Pancreas (tissue), 10 donors: ENCODE measurements around the gene HMCES. TPM values are rescaled to one million over a fixed set of nuclear protein-coding genes. Genes with fewer than 3 reads are reported as not detected.

Source experiments
- ATAC-seq, 4 donors: fragments of 200-7000 bp; cut with Tn5 transposase; one replicate each; pipeline versions ENCODE4 v1.8.0 to v1.9.1; 2020; ENCODE audit warnings: mild to moderate bottlenecking in 4 of 4, moderate library complexity in 4 of 4
- DNase-seq, 6 donors: peaks; one replicate each; pipeline ENCODE4 v3.0.0-alpha.2; 2020
- FAIRE-seq: peaks from 2 replicates; lab custom pipeline; 2012; peaks lifted over from hg19 to GRCh38; lab: Jason Lieb, UNC
- H3K27ac ChIP-seq, 4 donors: fragments of 200-600 bp; sonication (generic); 1 replicate in 3 of 4; 2 replicates in 1 of 4; pipeline versions ENCODE4 v1.5.0 to v1.8.0; 2020
- H3K27me3 ChIP-seq, 4 donors: fragments of 200-600 bp; one replicate each; pipeline ENCODE4 v1.8.0; 2021
- H3K36me3 ChIP-seq, 3 donors: fragments of 200-600 bp; sonication (generic) in 1 of 3; one replicate each; pipeline versions ENCODE4 v1.5.0 to v1.8.0; 2020 to 2021
- H3K4me1 ChIP-seq, 3 donors: fragments of 200-600 bp; one replicate each; pipeline ENCODE4 v1.8.0; 2021
- H3K4me3 ChIP-seq, 4 donors: fragments of 200-600 bp; sonication (generic) in 2 of 4; one replicate each; pipeline versions ENCODE4 v1.5.0 to v1.8.0; 2020 to 2021
- H3K9me3 ChIP-seq, 4 donors: fragments of 200-600 bp; one replicate each; pipeline ENCODE4 v1.8.0; 2021
- CTCF ChIP-seq, 4 donors: fragments of 200-600 bp; sonication (generic) in 3 of 4; IDR thresholded peaks; one replicate each; pipeline versions ENCODE4 v1.5.0 to v1.8.0; 2021; ENCODE audit warnings: antibody characterized with exemption in 4 of 4
- WGBS, 2 donors: extraction: QIAGEN DNeasy Blood & Tissue Kit; methylation state at CpG; one replicate each; pipeline ENCODE4 v1.1.7; 2013; 5-methylcytosine and 5-hydroxymethylcytosine counted together
- intact Hi-C, 3 donors: fragments of 100-400 bp; cut with DNase I; formaldehyde crosslinking; loops; one replicate each; pipeline versions ENCODE4 v1.11.1 to v1.14.2; 2022
- polyA plus RNA-seq, 2 donors: library from polyadenylated mRNA; stranded (reverse); fragments of 200-250 nt; gene quantifications; one replicate each; pipeline ENCODE4 v1.2.3, GENCODE V29; 2013
- total RNA-seq, 6 donors: library from RNA; stranded (reverse); fragmentation: NEBNext Ultra II Directional in 4 of 6; extraction: Animal tissue kit (Norgen Biotek cat#: 25700) in 4 of 6; gene quantifications; one replicate each; pipeline versions ENCODE4 v1.2.1 to v1.2.4, GENCODE V29; 2021 to 2023
- donor health status: healthy with polysubstance abuse.
- donor health status: DM: no; HTN: no; CAD: no; lungs with moderate emphysema.
- donor health status: DM: no; HTN: no; CAD: no.
- donor health status: control.
- donor health status: control.
- donor health status: Bipolar disorder and iron deficiency.
- donor health status: DM: yes; HTN: yes; CAD: no.
- donor health status: DM: no; HTN: no; CAD: no.
- donor health status: DM: no; HTN: no; CAD: no.
- donor health status: DM: yes; HTN: yes; CAD: no.

HMCES gene
- total and polyA plus RNA-seq, 8 donors, result 8.0 to 22.5 (median 10.7) TPM

GRCh38 chr3:129317014-129317771, 38.5 kb downstream of the HMCES start:
- no peaks in the 10 kb centered on the region for H3K9me3 ChIP-seq
- H3K27ac ChIP-seq, result peak overlapping the region; percentile 76 to 93 (median 85)
- no peaks in the 10 kb centered on the region for H3K36me3 ChIP-seq
- no peaks in the 10 kb centered on the region for H3K27me3 ChIP-seq
- DNase-seq, result peak in 2 of 6 donors; percentile 50 to 78
- no peak for ATAC-seq
- no peak for FAIRE-seq
- 28 to 32% methylated on average over 13 to 15 of the region's 15 CpGs for WGBS, 2 donors
- no peak for TF ChIP-seq CTCF (IDR thresholded peaks at IDR 0.05)
- peaks cover 0 to 7% (median 4%) of the 10 kb centered on the region in 3 donors for H3K4me1 ChIP-seq
- intact Hi-C loops, result no loop called here
- H3K4me3 ChIP-seq, result peak overlapping the region in 3 of 4 donors; percentile 71 to 90 (median 81)

GRCh38 chr3:129317848-129318247, 39.2 kb downstream of the HMCES start:
- Histone ChIP-seq H3K9me3 (no peaks in the 10 kb centered on the region), H3K4me3 (no peak overlapping the region), H3K27ac (no peak overlapping the region), H3K36me3 (no peaks in the 10 kb centered on the region), H3K4me1 (peaks cover 0 to 7% (median 4%) of the 10 kb centered on the region in 3 donors), H3K27me3 (no peaks in the 10 kb centered on the region)
- intact Hi-C loops, result no loop called here
- no peak for TF ChIP-seq CTCF (IDR thresholded peaks at IDR 0.05)
- WGBS, 2 donors, result 63 to 68% methylated on average over 5 of the region's 5 CpGs
- no peak for ATAC-seq
- no peak for FAIRE-seq
- DNase-seq, result no peak

- DNase-seq (peak in 1 of 6 donors; percentile 61), FAIRE-seq (no peak), ATAC-seq (no peak)
- H3K27me3 ChIP-seq, result no peaks in the 10 kb centered on the region
- H3K9me3 ChIP-seq, result no peaks in the 10 kb centered on the region
- intact Hi-C loops, result no loop called here
- TF ChIP-seq CTCF (IDR thresholded peaks at IDR 0.05), result no peak
- H3K4me3 ChIP-seq, result no peak overlapping the region
- no peaks in the 10 kb centered on the region for H3K36me3 ChIP-seq
- peaks cover 0 to 7% (median 4%) of the 10 kb centered on the region in 3 donors for H3K4me1 ChIP-seq
- 84 to 89% methylated on average over 15 of the region's 15 CpGs for WGBS, 2 donors
- H3K27ac ChIP-seq, result no peak overlapping the region
Observed at GRCh38 chr3:129318921-129319320, 40.3 kb downstream of the HMCES start.

- H3K4me1 ChIP-seq, result peaks cover 0 to 4% (median 0%) of the 10 kb centered on the region in 3 donors
- FAIRE-seq, result no peak
- no peaks in the 10 kb centered on the region for H3K36me3 ChIP-seq
- intact Hi-C loops, result no loop called here
- no peak for TF ChIP-seq CTCF (IDR thresholded peaks at IDR 0.05)
- no peaks in the 10 kb centered on the region for H3K27me3 ChIP-seq
- H3K9me3 ChIP-seq, result no peaks in the 10 kb centered on the region
- ATAC-seq, result no peak
- H3K27ac ChIP-seq, result no peak overlapping the region
- DNase-seq, result peak in 1 of 6 donors; percentile 60
- H3K4me3 ChIP-seq, result no peak overlapping the region
- WGBS, 2 donors, result 86 to 87% methylated on average over 8 of the region's 8 CpGs
Observed at GRCh38 chr3:129320261-129320660, 41.6 kb downstream of the HMCES start.
